HUES6 (cell line): ENCODE measurements around the gene KCNH6.

Experiments used
- H3K27ac ChIP-seq: 2 replicates; pipeline ENCODE4 v1.7.0; 2013; ENCODE audit warnings: low read depth, mild to moderate bottlenecking, low read length, inconsistent platforms
- H3K27me3 ChIP-seq: 2 replicates; pipeline ENCODE4 v1.6.1; 2013; ENCODE audit warnings: low read length; ENCODE audit not compliant: control insufficient read depth, insufficient read depth
- H3K36me3 ChIP-seq: 2 replicates; pipeline ENCODE4 v1.6.1; 2013; ENCODE audit warnings: low read length; ENCODE audit not compliant: control insufficient read depth, insufficient read depth
- H3K4me1 ChIP-seq: 2 replicates; pipeline ENCODE4 v1.6.1; 2013; ENCODE audit warnings: low read length; ENCODE audit not compliant: control insufficient read depth, insufficient read depth
- H3K4me3 ChIP-seq: 2 replicates; pipeline ENCODE4 v1.5.1; 2013; ENCODE audit warnings: low read depth, low read length
- H3K9ac ChIP-seq: one replicate; pipeline ENCODE4 v1.6.1; 2013; ENCODE audit warnings: mild to moderate bottlenecking, low read length
- H3K9me3 ChIP-seq: 2 replicates; pipeline ENCODE4 v1.6.1; 2013; ENCODE audit warnings: low read depth, low read length; ENCODE audit not compliant: control insufficient read depth, insufficient read depth

The KCNH6 gene

DNA sequence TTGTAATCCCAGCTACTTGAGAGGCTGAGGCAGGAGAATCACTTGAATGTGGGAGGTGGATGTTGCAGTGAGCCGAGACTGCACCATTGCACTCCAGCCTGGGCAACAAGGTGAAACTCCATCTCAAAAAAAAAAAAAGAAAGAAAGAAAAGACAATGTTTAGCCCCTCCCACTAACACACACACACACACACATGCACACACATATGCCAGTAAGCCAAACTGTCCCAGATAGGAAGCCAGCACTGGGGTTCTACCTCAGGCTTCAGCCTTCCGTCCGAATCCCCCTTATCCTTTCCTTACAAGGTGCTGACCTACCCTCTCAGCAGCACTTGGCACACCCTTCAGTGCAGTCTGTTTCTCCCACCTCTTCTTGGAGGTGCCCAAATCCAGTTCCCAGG is 8.7 kb upstream of the KCNH6 start:
- H3K27ac ChIP-seq, result no peak overlapping the region
- no peak overlapping the region for H3K4me3 ChIP-seq
- H3K27me3 ChIP-seq, result peaks cover 9% of the 10 kb centered on the region; the same call in 1 of the 2 replicates
- H3K4me1 ChIP-seq, result no peaks in the 10 kb centered on the region
- H3K36me3 ChIP-seq, result no peaks in the 10 kb centered on the region
- no peak overlapping the region for H3K9ac ChIP-seq
- H3K9me3 ChIP-seq, result no peaks in the 10 kb centered on the region

DNA sequence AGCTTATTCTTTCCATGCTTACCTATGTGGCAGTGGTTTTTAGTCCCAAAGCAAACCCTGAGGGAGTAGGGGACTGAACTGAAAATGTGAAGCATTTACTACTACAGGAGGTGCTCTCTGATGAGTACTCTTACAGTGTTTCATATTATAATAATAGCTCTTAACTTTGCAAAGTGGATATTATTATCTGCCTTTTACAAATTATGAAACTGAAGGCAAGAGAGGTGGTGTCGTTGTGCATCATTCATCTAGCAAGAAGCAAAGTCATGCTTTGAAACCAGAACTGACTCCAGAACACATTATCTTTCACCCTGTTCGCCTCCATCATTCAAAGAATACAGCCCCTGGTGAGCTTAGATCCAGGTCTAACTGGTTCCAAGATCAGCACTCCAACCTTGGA is 8.2 kb upstream of the KCNH6 start:
- Histone ChIP-seq H3K9me3 (no peaks in the 10 kb centered on the region), H3K27me3 (peaks cover 9% of the 10 kb centered on the region; the same call in 1 of the 2 replicates), H3K4me3 (no peak overlapping the region), H3K27ac (no peak overlapping the region), H3K9ac (no peak overlapping the region), H3K36me3 (no peaks in the 10 kb centered on the region), H3K4me1 (no peaks in the 10 kb centered on the region)

DNA sequence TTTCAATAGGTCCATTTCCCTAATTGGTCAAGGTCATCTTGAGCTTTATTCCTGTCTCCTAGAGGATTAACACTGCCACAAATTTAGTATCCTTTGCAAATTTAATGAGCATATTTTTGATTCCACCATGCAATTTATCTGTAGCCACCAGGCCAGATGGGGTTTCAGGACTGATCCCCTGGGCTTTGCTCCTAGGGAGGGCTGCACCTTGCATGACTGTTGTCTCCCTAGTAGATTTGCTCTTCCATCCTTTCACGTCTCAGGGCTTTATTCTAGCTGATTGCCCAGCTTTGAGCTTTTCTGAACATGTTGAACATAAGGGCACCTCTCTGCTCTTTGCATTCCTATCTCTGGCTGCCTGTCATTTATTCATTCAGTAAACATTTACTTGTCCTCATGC is 7.7 kb upstream of the KCNH6 start:
- no peaks in the 10 kb centered on the region for H3K9me3 ChIP-seq
- H3K4me1 ChIP-seq, result peaks cover 3% of the 10 kb centered on the region
- H3K4me3 ChIP-seq, result no peak overlapping the region
- H3K27ac ChIP-seq, result no peak overlapping the region
- peaks cover 9% of the 10 kb centered on the region; the same call in 1 of the 2 replicates for H3K27me3 ChIP-seq
- no peak overlapping the region for H3K9ac ChIP-seq
- no peaks in the 10 kb centered on the region for H3K36me3 ChIP-seq

DNA sequence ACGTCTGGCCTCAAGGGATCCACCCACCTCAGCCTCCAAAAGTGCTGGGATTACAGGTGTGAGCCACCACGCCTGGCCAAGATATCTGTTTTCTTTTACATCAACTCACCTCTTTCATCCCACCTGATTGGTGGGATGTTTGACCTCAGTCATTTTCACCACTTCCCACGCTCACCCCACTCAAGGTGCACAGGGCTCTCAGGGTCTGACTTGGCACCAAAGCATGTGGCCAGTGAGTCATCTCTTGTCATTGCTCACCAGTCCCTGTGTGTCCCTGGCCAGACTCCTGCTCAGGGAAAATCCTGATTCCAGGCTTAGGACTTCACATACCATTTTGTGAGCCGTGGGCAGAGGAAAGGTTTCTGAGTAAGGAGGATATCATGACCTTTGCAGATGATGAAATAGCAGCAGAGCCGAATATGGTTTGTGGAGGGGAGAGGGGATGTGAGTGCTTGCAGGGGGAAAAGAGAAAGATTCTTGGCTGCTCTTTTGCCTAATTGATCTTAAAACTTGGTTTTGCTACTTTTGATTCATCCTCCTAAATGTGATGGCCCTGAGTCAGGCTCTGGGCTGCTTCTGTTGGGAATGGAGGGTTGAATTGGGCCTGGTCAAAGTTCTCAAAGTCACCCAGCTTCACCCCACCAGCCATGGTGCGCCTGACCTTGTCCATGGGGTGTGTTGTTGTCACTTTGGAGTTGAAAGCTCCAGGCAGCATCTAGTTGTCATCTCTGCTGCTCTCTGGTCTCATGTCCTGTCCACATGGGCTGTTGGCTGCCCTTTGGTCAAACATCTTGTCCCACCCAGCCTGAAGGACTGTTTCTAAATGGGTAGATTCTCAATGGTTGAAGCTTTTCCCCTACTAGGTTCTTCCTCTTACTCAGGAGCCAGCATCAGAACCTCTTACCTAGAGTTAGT is 6.0 kb upstream of the KCNH6 start:
- no peaks in the 10 kb centered on the region for H3K9me3 ChIP-seq
- H3K4me1 ChIP-seq, result peaks cover 9% of the 10 kb centered on the region
- H3K27me3 ChIP-seq, result peaks cover 9% of the 10 kb centered on the region; the same call in 1 of the 2 replicates
- H3K4me3 ChIP-seq, result no peak overlapping the region
- H3K27ac ChIP-seq, result no peak overlapping the region
- no peak overlapping the region for H3K9ac ChIP-seq
- no peaks in the 10 kb centered on the region for H3K36me3 ChIP-seq

DNA sequence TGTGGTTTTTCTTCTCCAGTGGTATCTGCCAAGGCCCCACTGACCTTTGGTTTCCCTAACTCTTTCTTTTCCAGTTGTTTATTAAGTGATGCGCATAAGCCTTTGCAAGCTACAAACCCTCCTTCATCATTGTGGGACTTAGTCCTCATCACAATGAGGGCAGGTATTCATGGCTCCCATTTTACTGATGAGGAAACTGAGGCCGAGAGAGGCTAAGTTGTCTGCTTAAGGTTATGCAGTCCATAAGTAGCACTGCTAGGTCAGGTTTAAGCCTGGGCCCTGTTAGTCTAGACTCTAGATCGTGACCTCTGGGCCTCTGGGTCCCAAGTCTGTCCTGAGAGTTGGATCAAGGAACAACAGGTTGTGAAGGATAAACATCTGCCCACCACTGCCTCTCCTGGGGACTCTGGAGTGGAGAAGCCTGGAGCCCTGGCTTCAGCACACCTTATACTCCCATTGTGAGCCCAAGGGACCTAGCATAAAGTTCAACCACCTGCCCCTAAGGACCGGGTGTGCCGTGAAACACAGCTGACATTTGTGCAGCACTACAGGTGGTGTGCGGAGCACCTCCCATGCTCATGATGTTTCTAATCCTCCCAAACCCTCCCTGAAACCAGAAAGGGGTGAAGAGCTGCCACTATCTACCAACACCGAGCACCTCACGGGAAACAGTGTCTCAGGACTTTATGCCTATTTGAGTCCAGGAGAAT is 5.2 kb upstream of the KCNH6 start:
- H3K36me3 ChIP-seq, result no peaks in the 10 kb centered on the region
- H3K9ac ChIP-seq, result no peak overlapping the region
- no peak overlapping the region for H3K4me3 ChIP-seq
- no peak overlapping the region for H3K27ac ChIP-seq
- H3K9me3 ChIP-seq, result no peaks in the 10 kb centered on the region
- H3K27me3 ChIP-seq, result peaks cover 9% of the 10 kb centered on the region; the same call in 1 of the 2 replicates
- H3K4me1 ChIP-seq, result peaks cover 13% of the 10 kb centered on the region

DNA sequence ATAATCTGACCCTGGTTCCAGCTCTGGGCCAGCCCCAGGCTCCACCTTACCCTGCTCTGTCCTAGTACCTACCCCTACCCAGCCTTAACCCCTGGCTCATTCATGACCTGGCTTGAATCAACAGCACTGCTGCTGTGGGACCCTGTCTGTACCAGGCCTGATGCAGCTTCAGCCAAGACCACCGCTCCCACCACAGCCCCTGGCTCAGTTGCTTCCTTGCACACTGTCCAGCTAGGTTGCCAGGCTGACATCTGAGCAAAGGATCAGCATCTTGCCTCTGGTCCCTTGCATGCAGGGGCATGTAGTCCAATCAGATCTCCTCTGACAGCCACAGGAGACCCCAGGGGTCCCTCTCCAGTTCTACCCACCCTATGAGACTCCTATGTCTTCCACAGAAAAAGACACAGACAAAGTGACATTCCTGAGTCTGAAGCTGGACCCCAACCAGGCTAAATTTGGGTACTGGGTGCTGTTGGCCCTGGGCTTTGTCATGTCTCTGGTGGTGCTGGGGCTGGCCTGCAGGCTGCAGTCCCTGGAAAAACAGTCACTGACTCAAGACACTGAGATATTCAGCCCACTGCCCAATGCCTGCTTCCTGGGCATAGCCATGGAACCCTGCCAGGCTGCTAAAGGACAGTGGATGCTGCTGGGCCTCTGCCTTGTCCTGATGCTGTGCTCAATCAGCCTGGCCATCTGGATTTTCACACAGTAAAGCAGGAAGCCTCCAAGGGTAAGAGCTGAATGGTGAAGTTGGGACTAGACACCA is 3.9 kb upstream of the KCNH6 start:
- H3K4me1 ChIP-seq, result peaks cover 20% of the 10 kb centered on the region
- peaks cover 18% of the 10 kb centered on the region for H3K27me3 ChIP-seq
- H3K9ac ChIP-seq, result no peak overlapping the region
- no peaks in the 10 kb centered on the region for H3K36me3 ChIP-seq
- no peaks in the 10 kb centered on the region for H3K9me3 ChIP-seq
- no peak overlapping the region for H3K4me3 ChIP-seq
- no peak overlapping the region for H3K27ac ChIP-seq

DNA sequence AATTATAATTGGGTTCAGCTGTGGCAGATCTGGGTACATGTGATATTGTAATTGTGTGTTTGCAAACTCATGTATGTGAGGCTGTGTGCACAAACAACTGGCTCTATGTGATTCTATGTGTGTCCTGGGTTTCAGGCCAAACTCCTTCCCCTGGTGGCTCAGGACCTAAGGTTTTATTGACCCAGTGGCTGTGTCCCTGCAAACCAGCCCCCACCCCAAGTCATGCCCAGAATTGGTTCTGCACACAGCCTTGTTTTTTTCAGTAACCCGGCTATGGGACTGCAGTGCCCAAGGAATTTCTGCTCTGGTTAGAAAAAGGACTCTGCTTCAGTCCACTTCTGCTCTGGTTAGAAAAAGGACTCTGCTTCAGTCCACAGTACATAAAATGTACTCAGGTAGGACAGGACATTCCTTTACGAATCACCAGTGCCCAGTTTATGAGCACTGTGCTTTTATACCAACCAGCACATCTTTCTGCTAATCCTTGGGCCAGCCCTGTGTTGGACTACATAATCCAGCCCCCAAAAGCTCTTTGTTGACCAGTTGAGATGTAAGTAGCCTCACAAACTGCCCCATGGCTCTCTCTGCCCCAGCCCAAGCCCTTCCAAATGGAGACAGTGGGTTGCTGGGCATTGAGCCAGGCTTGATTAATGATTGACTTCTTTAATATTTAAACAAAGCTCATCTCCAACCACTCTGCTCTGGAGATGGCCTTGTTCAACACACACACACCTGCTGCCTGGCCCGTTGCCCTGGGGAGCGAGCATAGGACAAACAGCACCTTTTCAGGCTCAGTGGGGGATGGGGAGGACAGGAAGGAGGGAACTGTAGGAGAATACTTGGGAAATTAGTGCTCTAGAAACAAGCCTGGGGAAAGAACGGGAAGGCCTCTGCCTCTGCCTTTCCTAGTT is 2.9 kb upstream of the KCNH6 start:
- H3K4me1 ChIP-seq, result peaks cover 20% of the 10 kb centered on the region
- no peaks in the 10 kb centered on the region for H3K36me3 ChIP-seq
- no peak overlapping the region for H3K27ac ChIP-seq
- H3K9me3 ChIP-seq, result no peaks in the 10 kb centered on the region
- peaks cover 17% of the 10 kb centered on the region for H3K27me3 ChIP-seq
- H3K4me3 ChIP-seq, result no peak overlapping the region
- H3K9ac ChIP-seq, result no peak overlapping the region

DNA sequence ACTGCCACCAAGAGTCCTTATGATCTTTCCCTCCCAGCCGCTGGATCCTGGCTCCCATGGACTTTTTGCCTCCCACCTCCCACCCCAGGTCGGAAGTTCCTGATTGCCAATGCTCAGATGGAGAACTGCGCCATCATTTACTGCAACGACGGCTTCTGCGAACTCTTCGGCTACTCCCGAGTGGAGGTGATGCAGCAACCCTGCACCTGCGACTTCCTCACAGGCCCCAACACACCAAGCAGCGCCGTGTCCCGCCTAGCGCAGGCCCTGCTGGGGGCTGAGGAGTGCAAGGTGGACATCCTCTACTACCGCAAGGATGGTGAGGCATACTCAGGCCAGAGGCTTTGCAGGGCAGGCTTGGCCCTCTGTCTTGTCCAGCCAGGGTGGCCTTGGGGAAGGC is 893 bp downstream of the KCNH6 start:
- Histone ChIP-seq H3K4me1 (peaks cover 20% of the 10 kb centered on the region), H3K36me3 (no peaks in the 10 kb centered on the region), H3K27ac (no peak overlapping the region), H3K4me3 (peak overlapping the region; percentile 84; the same call in 1 of the 2 replicates), H3K9ac (no peak overlapping the region), H3K9me3 (no peaks in the 10 kb centered on the region), H3K27me3 (peaks cover 20% of the 10 kb centered on the region)

DNA sequence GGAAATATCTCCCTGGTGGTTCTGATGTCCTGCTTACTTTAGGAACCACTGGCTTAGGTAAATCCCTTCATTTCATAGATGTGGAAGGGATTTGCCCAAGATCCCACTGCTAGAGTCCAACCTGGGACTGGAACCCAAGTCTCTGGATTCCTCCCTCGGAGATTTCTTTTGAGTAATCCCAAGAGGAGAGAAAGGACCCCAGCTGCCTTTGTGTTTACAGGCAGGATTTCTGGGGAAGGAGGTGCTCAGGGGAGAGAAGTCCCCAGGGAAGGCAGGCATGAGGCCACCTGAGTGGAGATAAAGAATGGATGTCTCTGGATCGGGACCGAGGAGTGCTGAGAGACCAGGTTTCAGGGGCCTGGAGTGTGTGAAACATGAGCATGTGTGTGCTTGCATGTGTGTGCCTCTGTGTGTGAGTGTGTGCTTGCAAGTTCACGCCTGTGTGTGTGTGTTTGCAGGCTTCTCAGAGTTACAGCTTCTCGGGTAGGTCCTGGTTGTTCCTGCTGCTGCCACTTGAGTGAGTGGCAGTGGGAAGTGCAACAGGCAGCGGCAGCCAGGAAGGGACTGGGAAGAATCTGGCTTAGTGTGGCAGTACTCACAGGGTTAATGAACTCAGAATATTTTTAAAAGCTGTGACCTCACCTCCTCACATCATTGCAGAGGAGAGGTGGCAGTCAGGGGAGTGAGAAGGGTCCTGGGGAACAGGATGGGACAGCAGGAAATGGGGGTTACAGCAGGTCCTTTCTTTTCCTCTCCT is 2.2 kb downstream of the KCNH6 start:
- no peak overlapping the region for H3K27ac ChIP-seq
- H3K27me3 ChIP-seq, result peaks cover 20% of the 10 kb centered on the region
- H3K9me3 ChIP-seq, result no peaks in the 10 kb centered on the region
- no peaks in the 10 kb centered on the region for H3K36me3 ChIP-seq
- no peak overlapping the region for H3K9ac ChIP-seq
- no peak overlapping the region for H3K4me3 ChIP-seq
- peaks cover 17% of the 10 kb centered on the region for H3K4me1 ChIP-seq
